Stimulated activated CD8-positive, alpha-beta memory T cell treated with anti-CD3 and anti-CD28 coated beads, Interleukin-4, amount 100 ng/mL, for 48 hours (primary cell): ENCODE measurements around the gene CYFIP2.

Experiments
- DNase-seq: peaks from one replicate; pipeline ENCODE4 v3.0.0-alpha.2; 2020

Gene CYFIP2

DNA sequence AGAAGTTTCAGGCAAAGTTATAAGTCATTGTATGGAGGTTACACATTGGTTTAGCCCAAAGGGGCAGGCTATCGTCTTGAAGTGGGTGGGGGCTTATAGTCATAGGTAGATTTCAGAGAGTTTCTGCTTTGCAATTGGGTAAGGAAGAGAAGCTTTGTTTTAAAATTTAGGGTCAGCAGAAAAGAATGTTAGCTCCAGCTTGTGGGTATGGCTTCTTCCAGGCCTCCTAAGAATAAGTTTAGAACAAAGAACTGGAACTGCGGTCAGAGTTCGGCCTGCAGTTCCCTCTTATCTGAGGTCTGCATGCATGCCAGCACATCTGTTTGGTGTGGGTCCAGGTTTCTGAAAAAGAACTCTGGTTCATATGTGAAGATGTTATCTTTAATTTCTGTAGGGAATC is 96.1 kb downstream of the CYFIP2 start:
- DNase-seq: no peak

DNA sequence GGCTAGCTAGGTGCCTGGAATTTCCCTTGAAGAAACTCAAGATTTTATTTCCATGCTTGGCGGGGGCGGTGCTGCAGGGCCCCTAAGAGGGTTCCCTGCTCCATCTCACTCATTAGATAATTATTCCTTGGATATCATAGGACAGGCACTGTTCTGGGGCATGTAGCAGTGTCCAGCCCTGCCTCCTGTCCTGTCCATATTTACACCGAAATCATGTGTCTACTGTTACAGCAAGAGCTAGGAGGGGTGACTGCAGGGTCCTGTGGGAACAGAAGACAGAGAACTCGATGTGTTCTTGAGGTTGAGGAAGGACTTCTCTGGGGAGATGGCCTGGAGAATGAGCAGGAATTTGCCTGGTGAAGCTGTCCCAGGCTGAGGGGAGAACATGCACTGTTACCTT is 96.6 kb downstream of the CYFIP2 start:
- no peak for DNase-seq

DNA sequence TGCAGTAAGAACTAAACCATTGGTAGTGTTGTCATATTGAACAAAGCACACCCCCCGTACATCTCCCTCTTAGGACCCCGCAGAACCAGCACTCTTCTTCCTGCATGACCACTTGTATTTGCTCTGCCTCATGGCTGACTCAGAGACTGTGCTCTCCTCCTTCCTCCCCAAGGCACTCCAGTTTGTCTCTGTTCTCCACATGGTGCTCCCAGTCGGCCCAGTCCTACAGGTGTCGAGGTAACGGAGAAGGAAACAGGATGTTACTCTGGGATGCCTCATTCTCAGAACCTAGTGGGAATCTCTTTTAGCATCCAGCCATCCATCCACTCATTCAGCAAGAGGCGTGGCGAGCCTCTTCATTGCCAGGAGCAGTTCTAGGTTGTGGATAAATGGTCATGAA is 97.1 kb downstream of the CYFIP2 start:
- no peak for DNase-seq

DNA sequence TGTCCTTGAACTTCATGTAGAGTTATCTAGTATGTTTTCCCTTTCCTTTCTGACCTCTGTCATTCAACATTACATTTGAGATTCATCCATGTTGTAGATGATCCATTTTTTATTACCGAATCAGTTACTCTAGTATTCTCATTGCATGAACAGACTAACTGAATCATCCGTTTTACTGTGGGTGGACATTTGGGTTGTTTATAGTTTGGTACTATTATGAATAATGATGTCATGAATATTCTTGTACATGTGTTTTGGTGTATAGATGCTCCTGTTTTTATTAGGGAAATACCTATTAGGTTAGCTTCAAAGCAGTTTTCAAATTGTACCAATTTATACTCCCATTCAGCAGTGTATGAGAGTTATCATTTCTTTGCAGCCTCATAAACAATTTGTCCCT is 99.8 kb downstream of the CYFIP2 start:
- DNase-seq: no peak

DNA sequence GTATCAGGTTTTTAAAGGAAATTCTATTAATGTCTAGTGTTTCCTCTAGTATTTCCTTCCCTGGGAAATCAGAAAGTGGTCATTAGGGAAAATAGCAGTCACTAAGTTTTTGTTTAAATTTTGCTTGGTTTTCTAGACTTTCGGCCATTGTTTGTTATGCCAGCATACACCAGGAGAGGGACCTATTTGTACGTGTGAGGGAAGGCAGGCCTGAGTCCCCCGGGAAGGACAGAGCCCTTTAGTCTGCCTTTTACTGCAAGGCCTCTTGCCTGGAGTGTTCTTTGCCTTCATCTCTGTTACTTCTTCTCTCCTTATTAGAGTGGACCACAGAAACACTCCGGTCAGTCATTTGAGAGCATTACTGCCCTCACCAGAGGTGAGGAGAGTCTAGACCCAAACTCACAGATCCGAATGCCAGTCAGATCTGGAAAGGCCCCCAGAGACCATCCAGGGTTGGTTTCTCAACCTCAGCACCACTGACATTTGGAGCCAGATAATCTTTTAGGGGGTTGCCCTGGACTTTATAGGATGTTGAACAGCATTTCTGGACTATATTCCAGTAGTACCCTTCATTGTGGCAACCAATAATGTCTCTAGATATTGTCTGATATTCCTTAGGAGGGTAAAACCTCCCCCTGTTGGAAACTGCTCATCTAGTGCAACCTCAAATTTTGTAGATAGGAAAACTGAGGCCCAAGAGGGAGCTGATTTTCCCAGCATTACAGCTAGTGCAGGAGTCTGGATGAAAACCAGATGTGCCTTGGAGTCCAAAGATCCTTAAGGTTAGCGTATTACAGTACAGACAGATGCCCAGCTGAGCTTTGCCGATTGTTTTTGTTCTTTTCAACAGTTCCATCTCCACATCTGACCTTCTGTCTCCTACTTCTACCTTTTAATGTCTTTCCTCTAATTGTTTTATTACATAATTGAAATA is 101.1 kb downstream of the CYFIP2 start:
- no peak for DNase-seq

DNA sequence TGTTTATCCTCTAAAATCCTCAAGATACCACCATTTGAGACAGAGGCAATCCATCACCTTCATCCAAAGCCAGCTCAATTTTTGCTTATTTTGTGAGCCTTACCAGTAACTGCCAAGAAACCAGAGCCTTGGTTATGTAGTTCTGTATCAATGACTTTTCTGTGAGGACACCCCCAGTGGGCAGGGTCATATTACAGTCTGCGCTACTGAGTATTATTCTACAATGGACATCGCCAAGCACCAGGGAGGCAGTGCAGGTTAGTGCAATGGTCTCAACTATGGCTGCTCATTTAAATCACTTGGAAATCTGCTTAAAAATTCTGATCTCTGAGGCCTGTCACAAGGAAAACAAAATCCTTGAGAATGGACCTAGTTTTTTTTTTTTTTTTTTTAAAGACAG is 103.6 kb downstream of the CYFIP2 start:
- no peak for DNase-seq

DNA sequence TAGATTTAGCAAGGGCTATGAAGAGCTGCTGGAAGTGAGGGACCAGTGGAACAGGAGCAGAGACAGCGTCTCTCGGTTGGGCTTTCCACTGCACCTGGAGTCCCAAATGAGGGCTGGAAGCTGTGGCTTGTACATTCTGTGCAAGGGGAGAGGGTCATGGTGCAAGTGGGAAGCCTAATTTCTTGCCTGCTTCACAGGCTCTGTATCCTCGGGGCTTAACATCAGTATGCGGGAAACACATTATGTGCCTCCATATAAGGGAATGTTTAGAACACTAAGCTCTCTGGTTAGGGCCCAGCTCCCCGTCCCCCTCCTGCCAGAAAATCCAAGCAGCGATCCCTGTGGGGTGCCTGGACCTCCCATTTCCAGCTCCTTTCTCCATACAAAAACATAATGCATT is 105.0 kb downstream of the CYFIP2 start:
- no peak for DNase-seq

DNA sequence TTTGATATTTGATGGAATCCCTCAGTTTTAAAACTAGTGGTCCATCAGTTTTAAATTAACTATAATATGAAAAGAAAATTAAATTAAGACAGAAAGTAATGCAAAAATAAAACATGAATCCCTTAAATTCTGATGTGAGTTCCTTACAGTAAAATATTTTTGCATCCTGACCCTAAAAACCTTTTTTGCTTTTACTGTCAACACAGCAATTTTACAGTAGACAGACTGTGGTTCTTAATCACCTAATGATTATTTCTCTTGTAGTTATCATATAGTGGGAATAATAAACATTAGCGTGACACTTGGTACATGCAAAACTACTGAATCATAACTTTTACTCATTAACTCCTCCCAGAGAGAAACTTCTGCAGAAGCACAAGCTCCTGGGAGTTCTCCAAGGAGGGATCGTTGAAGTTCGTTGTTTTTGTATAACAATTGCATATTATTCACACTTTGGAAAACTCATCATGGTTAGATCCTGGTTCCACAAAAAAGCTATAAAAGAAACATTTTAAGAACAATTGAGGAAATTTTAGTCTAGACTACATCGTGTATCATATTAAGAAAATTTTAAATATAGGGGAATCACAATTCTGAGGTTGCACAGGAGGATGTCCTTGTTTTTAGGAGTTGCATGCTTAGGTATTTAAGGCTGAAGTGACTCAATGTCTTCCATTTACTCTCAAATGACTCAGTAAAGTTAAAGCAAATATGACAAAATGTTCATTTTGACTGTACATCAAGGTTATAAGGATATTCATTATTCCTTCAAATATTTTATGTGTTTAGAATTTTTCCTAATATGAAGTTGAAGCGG is 105.9 kb downstream of the CYFIP2 start:
- DNase-seq: no peak

DNA sequence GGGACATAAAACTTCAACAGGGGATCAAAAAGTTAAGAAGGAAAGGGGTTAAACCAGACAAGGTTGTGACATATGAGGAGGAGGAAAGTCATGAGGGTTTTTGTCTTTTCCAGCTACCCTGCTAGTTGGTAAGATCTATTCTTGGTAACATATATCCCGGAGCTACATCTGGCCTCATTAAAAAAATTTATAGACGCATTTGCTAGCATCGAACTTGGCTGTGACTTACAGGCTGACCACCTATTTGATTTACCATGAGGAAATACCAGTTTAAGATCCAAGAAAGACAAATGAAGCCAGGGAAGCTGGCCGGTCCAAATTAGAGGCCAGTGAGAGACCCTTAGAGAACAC is 106.5 kb downstream of the CYFIP2 start:
- no peak for DNase-seq

DNA sequence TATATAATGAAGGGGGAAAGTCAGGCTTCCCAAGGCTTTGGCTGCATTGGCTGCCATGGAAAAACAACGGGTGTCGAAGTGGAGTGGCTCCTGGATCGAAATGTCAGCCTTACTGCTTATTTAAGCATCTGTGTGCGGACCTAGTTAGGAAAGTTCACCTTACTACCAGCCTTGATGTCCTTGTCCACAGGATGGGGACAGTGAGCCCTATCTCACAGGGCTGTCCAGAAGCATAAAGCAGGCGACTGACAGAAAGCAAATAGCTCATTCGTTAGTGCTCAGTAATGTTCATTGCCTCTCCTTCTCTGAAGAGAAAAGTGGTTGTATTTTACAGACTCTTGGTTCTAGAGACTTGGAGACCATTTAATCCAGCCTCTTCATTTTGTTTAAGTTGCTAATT is 112.6 kb downstream of the CYFIP2 start:
- DNase-seq: no peak

DNA sequence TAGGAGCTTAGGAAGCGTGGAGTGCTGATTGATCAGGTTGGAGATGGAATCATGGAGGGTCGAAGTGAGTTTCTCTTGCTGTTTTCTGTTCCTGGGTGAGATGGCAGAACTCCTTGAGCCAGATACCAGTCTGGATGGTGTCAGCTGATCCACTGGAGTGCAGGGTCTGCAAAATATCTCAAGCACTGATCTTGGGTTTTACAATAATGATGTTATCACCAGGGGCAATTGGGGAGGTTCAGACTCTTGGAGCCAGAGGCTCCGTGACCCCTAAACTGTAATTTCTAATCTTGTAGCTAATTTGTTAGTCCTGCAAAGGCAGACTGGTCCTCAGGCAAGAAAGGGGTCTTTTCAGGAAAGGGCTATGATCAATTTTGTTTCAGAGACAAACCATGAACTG is 114.1 kb downstream of the CYFIP2 start:
- no peak for DNase-seq

DNA sequence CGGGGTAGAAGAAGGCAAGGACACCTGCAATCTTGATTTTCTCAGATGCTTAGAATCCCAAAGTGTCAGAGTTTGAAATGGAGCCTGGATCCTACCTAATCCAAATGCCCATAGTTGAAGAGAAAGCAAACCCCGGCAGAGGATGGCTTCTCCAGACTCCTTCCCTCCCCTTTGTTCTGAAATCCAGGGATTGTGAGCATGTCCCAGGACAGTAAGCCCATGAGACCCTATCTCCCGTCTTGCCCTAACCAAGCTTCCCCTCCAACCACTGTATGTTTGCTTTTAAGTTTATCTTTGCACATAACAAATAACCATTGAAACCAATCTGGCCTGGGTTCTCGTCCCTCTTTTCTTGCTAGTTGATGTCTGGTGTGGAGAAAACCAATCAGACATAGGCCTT is 115.8 kb downstream of the CYFIP2 start:
- no peak for DNase-seq

DNA sequence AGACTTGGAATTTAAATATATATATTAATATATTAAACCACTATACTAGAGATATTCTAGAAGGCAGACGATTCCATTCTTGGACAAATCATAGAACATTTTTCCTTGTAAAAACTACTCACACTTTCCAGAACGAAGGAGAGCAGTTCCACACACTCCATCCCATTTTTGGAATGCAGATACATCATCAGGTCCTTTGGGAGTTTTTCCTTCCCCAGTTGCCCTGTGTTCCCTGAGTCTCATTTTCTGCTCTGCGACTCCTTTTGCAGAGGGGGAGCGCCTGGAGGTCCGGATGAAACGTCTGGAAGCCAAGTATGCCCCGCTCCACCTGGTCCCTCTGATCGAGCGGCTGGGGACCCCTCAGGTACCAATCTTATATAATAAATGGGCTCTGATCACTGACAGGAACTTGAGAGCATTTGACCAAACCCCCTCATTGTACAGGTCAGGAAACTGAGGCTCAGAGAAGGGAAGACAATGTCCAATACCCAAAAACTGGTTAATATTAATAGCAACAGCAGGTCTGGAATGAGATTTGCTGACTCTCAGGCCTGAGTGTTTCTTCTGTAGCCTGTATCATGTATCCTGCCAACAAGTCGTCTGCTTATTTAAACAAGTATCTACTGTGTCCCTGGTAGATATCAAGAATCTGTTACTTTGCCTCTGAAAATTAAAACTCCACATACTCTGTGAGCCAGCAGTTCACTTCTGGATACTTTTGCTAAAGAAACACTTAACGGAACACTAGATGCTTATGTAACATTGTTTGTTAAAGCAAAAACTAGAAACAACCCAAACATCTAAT is 117.3 kb downstream of the CYFIP2 start:
- no peak for DNase-seq

DNA sequence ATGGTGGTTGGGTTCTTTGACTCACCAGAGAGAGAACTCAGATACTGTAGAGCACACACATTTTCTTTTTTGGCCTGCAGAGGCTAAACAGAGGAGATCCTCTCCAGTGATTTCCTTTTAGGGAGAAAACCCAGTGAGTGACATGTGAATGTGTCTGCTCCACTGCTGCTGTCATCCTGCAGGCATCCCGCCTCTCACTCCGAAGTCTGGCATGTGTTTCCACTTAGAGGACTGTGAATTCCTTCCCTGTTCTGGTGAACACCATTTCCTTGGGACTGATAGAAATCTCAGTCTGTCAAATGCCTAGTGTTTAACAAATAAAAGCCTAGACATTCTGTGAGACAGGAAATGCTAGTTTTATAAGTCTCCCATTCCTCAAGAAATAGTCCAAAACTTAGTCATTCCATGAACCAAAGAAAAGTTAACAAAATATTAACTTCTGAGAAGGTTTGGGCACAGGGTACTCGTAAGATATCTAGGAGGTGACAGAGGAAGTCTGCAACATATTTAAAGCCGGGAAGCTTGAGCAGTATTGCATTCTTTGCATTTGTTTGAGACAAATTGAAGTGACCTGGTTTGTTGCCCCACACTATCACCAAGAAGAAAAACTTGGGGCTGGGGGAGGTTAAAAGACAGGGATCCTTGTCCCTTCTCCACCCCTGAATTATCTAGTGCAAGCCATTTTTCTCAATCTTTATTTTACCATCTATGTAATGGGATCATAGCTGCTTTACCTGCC is 119.2 kb downstream of the CYFIP2 start:
- DNase-seq: no peak

DNA sequence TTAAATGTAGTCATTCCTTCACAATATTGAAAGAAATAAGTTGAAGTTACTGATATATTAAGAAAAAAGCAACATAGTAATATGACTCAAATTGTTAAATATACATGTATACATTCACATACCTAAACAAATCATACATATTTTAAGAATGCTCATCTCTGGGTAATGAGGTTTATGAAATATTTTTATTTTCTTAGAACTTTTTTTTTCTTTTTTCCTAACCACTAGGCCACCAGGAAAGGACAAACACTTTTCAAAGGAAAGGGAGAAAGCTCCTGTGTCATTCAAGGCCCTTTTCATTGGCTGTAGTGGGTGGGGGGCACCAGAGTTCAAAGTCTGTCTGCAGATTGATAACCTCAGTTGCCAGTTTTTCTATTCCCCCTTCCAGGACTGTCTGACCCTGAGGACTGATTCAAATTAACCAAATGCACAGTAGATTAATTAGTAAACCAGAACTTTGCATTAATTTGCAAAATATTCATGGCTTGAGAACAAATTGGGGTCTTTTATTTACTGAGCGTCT is 121.2 kb downstream of the CYFIP2 start:
- no peak for DNase-seq

DNA sequence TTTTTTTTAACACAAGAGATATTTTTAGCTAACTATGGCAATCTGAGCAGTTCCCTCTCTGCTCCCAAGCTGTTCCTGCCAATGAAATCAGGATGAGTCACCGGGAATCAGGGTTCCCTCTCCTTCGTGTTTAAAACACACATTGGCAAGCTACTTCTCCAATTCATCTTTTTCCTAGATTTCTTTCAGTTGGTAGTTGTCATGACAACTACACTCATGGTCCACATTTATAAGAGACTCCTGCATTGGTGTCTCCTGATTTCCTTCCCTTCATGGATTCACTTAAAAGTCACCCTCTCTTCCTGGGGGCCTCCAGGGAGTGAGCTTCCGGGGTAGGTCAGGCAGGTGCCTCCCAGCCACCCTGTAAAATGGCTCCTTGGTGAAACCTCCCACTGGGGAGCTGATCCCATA is 121.8 kb downstream of the CYFIP2 start:
- DNase-seq: no peak

DNA sequence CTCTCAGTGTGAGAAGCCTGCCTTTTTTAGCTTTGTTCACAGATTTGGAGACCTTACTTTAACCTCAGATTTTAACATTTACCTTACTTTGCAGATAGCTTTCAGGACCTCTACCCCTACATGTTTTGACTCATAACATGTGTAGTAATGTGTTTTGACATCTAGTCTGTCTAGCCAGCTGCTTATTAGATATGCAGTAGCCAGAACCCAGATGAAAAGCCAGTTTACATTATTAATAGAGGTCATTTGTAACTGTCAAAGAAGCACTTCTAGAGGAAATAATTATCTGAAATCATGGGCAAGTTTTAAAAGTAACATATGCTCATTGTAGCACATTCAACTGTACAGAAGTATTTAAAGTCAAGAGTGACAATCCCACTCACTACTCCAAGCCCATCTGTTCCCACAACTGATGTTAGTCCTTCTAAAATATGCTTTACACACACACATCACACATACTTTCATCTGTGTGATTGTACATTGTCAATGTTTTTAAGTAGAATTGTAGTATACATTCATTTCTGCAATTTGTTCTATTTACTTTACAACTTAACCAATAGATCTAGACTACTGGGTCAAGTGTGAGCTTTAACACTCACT is 122.3 kb downstream of the CYFIP2 start:
- DNase-seq: no peak

DNA sequence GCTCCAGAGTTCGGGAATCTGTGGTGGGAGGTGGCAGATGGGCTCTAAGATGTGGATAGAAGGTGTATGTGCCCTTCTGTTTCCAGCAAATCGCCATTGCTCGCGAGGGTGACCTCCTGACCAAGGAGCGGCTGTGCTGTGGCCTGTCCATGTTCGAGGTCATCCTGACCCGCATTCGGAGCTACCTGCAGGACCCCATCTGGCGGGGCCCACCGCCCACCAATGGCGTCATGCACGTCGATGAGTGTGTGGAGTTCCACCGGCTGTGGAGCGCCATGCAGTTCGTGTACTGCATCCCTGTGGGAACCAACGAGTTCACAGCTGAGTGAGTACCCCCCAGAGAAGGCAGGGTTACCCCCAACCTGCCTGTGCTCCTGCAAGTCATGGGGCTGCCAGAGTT is 123.2 kb downstream of the CYFIP2 start:
- no peak for DNase-seq

DNA sequence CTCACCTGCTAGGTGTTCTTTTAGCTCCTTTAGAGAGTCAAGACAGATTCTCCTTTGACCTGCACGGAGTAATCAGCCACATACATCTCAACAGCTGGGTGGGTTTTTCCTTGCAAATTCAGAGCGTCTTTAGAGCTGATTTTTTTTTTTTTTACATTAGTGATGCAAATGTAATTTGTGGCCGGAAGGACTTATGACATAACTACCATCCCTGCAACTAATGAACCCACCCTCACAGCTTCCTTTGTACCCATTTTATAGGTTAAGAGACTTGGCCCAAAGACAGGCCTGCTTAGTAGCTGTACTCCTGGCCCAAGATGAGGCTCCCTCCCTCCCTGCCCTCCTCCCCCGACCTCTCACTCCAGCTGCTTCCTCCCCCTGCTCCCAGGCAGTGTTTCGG is 124.2 kb downstream of the CYFIP2 start:
- DNase-seq: no peak

DNA sequence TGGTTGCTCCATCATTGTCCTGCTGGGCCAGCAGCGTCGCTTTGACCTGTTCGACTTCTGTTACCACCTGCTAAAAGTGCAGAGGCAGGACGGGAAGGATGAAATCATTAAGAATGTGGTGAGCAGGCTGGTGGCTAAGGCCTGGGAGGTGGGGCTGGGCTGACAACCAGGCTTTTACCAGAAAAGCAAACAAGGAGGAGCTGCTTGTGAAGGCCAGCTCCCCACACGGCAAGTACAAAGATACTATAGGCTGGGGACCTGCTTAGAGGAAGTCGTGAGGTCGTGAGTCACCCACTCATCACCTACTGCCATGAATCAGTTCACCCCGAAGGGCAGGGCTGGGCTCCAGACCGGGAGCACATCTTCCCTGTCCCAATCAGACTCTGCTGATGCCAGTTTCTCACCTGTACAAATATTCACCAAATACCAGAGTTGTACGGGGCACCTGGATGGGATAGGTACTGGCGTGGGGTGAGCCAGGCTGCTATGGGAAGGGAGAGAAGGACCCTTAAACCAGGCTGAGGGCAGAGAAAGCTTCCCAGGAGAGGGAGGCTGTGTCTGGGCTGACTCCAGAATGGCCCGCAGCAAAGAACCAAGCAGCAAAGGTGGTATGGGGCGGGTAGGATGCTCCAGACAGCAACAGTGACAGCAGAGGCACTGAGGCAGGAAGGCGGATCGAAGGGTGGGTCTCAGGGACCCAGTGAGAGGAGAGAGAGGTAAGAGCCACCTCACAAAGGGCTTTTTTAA is 124.8 kb downstream of the CYFIP2 start:
- DNase-seq: peak; percentile 82

DNA sequence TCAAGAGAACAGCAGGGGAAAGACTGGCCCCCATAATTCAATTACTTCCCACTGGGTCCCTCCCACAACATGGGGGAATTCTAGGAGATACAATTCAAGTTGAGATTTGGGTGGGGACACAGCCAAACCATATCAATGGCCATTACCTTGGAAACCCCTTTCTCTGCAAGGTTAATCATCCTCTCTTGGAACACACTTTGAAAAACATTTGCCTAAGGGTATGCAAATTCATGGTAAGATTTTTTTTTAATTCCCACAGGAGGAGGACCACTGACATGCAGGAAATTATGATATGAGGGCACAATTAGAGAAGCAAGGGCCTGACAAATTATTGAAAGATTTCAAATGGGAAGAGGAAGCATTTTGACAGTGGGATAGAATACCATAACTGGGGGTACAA is 132.4 kb downstream of the CYFIP2 start:
- no peak for DNase-seq
